HL-60 (cell line): ENCODE measurements around the gene TRAPPC3L.

Source experiments
- DNase-seq, 2 experiments: peaks; one replicate each; pipeline ENCODE4 v3.0.0-alpha.2; 2010 to 2020; ENCODE audit warnings: low read depth in 1 of 2, low spot score in 1 of 2
- H3K27ac ChIP-seq: fragments of 250-450 bp; sonication (Bioruptor Pico); replicated peaks from 2 replicates; pipeline ENCODE4 v1.5.1; 2020; ENCODE audit warnings: mild to moderate bottlenecking, moderate library complexity
- H3K27me3 ChIP-seq: fragments of 250-450 bp; sonication (Bioruptor Pico); 2 replicates; pipeline ENCODE4 v1.5.1; 2021; ENCODE audit warnings: mild to moderate bottlenecking, moderate library complexity; ENCODE audit not compliant: insufficient read depth, poor library complexity, severe bottlenecking
- H3K4me3 ChIP-seq: replicated peaks from 2 replicates; pipeline ENCODE4 v1.5.1; 2011; ENCODE audit warnings: mild to moderate bottlenecking, control low read depth, low read length; ENCODE audit not compliant: insufficient read depth
- CTCF ChIP-seq: IDR thresholded peaks from one replicate; pipeline ENCODE4 v1.5.1; 2011; ENCODE audit warnings: low read length, control low read depth, inconsistent platforms; ENCODE audit not compliant: insufficient read depth
- GABPA ChIP-seq: IDR thresholded peaks from 2 replicates; pipeline ENCODE4 v1.6.1; 2012; ENCODE audit warnings: low read depth
- POLR2AphosphoS5 ChIP-seq: IDR thresholded peaks from 2 replicates; pipeline ENCODE4 v1.6.1; 2012; ENCODE audit warnings: low read depth
- REST ChIP-seq: IDR thresholded peaks from 2 replicates; pipeline ENCODE4 v1.6.1; 2012; ENCODE audit warnings: low read depth; ENCODE audit not compliant: insufficient replicate concordance
- SPI1 ChIP-seq: IDR thresholded peaks from 2 replicates; pipeline ENCODE4 v1.6.1; 2012; ENCODE audit warnings: low read depth, mild to moderate bottlenecking, borderline replicate concordance

Gene TRAPPC3L

GRCh38 chr6:116578335-116578734 is 32.9 kb upstream of the TRAPPC3L start:
- Histone ChIP-seq H3K4me3 (no peak overlapping the region), H3K27me3 (no peaks in the 10 kb centered on the region), H3K27ac (no peak overlapping the region)
- TF ChIP-seq SPI1 (no peak), REST (no peak), POLR2AphosphoS5 (no peak), GABPA (no peak), CTCF (no peak)
- DNase-seq: no peak

- no peak for TF ChIP-seq POLR2AphosphoS5
- no peak for TF ChIP-seq GABPA
- TF ChIP-seq CTCF: no peak
- TF ChIP-seq SPI1: no peak
- TF ChIP-seq REST: no peak
- no peak overlapping the region for H3K4me3 ChIP-seq
- H3K27me3 ChIP-seq: no peaks in the 10 kb centered on the region
- DNase-seq: no peak
- no peak overlapping the region for H3K27ac ChIP-seq
Observed at GRCh38 chr6:116577486-116577885, 32.0 kb upstream of the TRAPPC3L start.

- DNase-seq: no peak
- H3K4me3 ChIP-seq: no peak overlapping the region
- TF ChIP-seq REST: no peak
- no peak for TF ChIP-seq CTCF
- TF ChIP-seq POLR2AphosphoS5: no peak
- TF ChIP-seq SPI1: no peak
- no peak for TF ChIP-seq GABPA
- H3K27me3 ChIP-seq: no peaks in the 10 kb centered on the region
- H3K27ac ChIP-seq: no peak overlapping the region
Observed at GRCh38 chr6:116575227-116575626, 29.7 kb upstream of the TRAPPC3L start.
